GM13977 (cell line): ENCODE results near the gene LFNG.
A peak's percentile ranks its signal among the peaks of the same experiment; 100 is the strongest.

Source experiments
- DNase-seq: peaks from one replicate; pipeline ENCODE4 v3.0.0; 2012; ENCODE audit warnings: low spot score
- in situ Hi-C: fragments of 300-500 bp; cut with MboI; formaldehyde crosslinking; loops from one replicate; pipeline ENCODE4 v1.12.0; 2022; ENCODE audit warnings: low sequenced_read_pairs, low pct_unique_long_range_greater_than_20kb, mixed read lengths, inconsistent platforms; ENCODE audit not compliant: unreplicated experiment
- TF ChIP-seq, protein P1 (sequence below): IDR thresholded peaks from 2 replicates; pipeline ENCODE4 v1.5.1; 2012; ENCODE audit warnings: mild to moderate bottlenecking, control low read depth; ENCODE audit not compliant: insufficient read depth; ENCODE audit errors: extremely low read depth, missing control alignments

Gene LFNG

DNA sequence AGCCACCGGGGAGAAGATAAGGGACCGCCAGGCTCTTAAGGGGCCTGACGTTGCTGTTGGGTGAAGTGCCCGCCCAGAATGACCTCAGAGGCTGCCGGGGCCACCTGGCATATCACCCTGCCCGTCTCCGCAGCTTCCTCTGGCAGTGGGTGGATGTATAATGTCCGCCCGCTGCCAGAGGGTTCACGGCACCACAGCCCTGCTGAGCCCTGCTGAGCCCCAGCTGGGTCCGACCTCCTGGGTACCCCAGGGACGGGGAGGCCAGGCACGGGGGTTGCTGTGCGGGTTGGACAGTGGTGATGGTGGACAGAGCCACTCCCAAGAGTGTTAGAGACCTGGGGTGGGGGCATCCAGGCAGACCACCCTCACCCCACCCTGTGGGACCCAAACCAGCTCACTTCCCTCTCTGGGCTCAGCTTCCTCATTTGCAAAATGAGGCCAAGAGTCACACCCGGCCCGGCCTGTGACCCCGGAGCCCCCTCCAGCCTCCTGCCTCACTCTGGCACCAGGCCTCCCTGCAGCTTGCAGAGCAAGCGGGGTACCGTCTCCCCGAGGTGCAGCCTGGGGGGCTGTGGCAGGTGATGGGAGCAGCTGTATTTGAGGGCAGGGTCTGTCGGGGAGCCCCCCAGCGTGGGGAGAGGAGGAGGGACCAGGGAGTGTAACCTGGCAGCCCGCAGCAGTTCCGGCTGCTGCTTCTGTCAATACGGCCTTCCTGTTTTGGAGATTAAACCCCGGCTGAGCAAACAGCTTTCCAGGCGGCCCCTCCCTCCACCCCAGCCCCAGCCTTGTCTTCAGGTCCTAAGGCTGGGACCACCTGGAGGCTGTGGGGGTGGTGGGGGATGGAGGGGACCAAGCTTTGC lies 8.4 kb upstream of the LFNG start:
- in situ Hi-C loops = no loop called here
- DNase-seq = peak; percentile 75

DNA sequence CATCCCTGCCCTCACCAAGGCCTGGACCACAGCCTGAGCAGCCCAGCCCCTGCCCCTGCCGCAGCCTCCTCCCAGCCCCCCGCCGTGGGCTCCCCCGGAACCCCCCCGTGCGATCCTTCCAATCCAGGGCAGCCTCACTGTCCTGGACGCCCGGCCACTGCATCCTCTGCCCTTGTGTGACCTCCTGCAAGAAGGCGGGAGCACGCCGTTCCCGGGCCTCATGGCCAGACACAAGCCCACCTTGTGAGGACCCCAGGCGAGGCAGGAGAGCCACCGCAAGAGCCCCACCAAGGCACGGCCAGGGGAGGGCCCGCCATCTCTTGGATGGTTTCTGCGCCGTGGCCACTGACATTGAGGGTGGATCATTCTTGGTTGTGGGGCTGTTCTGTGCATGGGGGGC lies 7.8 kb upstream of the LFNG start:
- DNase-seq = no peak
- in situ Hi-C loops = no loop called here
- TF ChIP-seq, protein P1, sequence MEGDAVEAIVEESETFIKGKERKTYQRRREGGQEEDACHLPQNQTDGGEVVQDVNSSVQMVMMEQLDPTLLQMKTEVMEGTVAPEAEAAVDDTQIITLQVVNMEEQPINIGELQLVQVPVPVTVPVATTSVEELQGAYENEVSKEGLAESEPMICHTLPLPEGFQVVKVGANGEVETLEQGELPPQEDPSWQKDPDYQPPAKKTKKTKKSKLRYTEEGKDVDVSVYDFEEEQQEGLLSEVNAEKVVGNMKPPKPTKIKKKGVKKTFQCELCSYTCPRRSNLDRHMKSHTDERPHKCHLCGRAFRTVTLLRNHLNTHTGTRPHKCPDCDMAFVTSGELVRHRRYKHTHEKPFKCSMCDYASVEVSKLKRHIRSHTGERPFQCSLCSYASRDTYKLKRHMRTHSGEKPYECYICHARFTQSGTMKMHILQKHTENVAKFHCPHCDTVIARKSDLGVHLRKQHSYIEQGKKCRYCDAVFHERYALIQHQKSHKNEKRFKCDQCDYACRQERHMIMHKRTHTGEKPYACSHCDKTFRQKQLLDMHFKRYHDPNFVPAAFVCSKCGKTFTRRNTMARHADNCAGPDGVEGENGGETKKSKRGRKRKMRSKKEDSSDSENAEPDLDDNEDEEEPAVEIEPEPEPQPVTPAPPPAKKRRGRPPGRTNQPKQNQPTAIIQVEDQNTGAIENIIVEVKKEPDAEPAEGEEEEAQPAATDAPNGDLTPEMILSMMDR = no peak

More for the DNA sequence above, 8.4 kb upstream of the LFNG start:
- TF ChIP-seq, protein P1 = no peak

DNA sequence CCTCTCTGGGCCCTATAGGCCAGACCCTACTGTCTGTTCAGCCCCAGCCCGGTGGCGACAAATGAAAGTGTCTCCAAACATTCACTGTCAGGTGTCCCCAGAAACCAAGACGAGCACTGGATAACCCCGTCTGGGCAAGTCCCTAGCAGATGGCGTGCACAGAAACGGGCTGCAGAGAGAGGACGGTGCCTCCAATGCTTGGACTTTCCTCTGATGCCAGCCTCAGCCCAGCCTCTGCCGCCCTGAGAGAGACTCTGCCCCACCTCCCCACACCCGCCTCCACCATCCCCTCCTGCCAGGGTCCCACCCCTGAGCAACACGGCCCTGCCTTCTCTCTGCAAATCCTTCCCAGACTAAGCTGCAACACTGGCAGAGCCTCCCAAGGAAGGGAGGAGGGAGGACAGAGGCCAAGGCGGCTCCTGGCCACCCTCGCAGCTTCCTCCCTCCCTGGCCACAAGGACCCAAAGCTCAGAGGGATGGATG lies 7.4 kb upstream of the LFNG start:
- in situ Hi-C loops = no loop called here
- peak; percentile 82 for DNase-seq

DNA sequence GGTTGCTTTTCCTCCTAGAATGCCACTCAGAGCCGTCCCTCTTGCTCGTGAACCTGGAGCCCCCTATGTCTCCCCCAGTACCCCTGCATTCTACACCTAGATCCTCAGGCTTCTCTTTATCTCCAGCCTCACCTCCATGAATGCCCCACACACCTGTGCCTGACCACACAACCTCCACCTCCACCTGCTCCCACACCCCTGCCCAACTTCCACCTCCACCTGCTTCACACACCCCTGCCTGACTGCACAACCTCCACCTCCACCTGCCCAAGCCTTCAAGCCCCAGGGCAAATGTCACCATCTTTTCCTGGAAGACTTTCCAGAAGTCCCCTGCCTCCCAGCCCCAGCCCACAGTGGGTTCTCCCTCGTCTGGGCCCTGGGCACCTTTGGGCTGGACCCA lies 6.9 kb upstream of the LFNG start:
- TF ChIP-seq, protein P1 = no peak
- DNase-seq = no peak
- in situ Hi-C loops = no loop called here

More for the DNA sequence above, 7.4 kb upstream of the LFNG start:
- TF ChIP-seq, protein P1 = no peak

DNA sequence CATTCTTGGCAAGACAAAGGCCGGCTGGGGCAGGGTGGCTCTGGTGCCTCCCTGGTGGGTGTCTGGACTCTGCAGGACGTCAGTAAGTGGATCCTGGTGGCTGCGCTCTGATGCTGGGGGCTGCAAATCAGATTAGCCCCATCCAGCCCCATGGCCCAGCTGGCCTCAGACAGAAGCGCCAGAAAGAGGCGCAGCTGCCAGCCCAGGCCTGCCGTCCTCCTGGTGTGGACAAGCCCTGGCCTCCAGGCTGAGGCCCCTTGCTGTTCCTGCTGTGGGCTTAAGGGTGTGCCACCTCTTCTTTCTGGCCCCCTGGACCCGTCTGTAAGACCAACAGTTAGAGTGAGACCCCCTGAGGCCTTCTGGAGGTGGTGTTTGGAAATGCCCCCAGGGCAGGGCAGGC lies 5.9 kb upstream of the LFNG start:
- TF ChIP-seq, protein P1 = no peak
- in situ Hi-C loops = no loop called here
- DNase-seq = no peak

DNA sequence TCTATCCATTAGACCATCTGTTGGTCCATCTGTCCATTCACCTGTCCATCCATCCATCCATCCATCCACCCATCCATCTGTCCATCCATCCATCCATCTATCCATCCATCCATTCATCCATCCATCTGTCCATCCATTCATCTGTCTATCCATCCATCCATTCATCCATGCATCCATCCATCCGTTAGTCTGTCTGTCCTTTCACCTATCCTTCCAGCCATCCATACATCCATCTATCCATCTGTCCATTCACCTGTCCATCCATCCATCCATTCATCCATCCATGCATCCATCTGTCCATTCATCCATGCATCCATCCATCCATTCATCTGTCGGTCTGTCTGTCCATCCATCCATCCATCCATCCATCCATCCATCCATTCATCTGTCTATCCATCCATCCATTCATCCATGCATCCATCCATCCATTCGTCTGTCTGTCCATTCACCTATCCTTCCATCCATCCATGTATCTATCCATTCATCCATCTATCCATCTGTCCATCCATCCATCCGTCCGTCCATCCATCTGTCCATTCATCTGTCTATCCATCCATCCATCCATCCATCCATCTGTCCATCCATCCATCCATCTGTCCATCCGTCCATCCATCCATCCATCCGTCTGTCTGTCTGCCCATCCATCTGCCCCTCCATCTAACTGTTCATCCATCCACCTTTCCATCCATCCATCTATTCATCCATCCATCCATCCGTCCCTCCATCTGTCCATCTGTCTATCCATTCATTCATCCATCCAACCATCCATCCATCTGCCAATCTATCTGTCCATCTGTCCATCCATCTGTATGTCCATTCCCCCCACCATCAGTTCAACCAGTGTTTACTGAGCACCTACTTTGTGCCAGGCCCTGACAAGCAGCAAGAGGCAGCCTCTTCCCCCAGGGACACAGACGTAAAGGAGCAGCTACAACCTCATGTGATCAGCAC lies 4.8 kb upstream of the LFNG start:
- in situ Hi-C loops = no loop called here
- DNase-seq = no peak
- TF ChIP-seq, protein P1 = no peak
